Measurements from ENCODE around the gene AMBP. TPM values are rescaled to one million over a fixed set of nuclear protein-coding genes. Genes with fewer than 3 reads are reported as not detected.

The AMBP gene
- total RNA-seq, 1 experiment from 2014 or later = not detected

- H3K27ac ChIP-seq = no peak overlapping the region
- H3K4me2 ChIP-seq = no peak overlapping the region
- no peaks in the 10 kb centered on the region for H3F3A ChIP-seq (ENCODE audit: insufficient read depth, low read depth)
- intact Hi-C loops (cut with micrococcal nuclease; ENCODE audit: unreplicated experiment) = no loop called here
- H3K4me3 ChIP-seq = no peak overlapping the region
- H3K9me2 ChIP-seq (ENCODE audit: insufficient read depth) = no peaks in the 10 kb centered on the region
- H3K4me1 ChIP-seq (replicated peaks; ENCODE audit: insufficient read depth) = no peaks in the 10 kb centered on the region
- CTCF ChIA-PET = no interaction called here
- no peaks in the 10 kb centered on the region for H3K79me2 ChIP-seq (ENCODE audit: low read depth)
- no peak overlapping the region for H2AFZ ChIP-seq
- H3K36me3 ChIP-seq (ENCODE audit: low read depth) = no peaks in the 10 kb centered on the region
- POLR2A ChIA-PET (ENCODE audit: unreplicated experiment) = no interaction called here
- no TSS peak for BruUV-seq (replicated peaks)
- no peak for TF ChIP-seq EZH2 (IDR thresholded peaks at IDR 0.05; ENCODE audit: low read depth)
- TF ChIP-seq CTCF (conservative IDR thresholded peaks at IDR 0.05) = no peak
- peaks cover 95% of the 10 kb centered on the region for H3K27me3 ChIP-seq (ENCODE audit: insufficient read depth, low read depth)
- no peaks in the 10 kb centered on the region for H3K9me3 ChIP-seq (ENCODE audit: insufficient read depth, low read depth)
- H4K20me1 ChIP-seq (ENCODE audit: insufficient read depth) = no peaks in the 10 kb centered on the region
- DNase-seq = no peak
Measured at GRCh38 chr9:114031948-114032840, 45.9 kb downstream of the AMBP start.

GRCh38 chr9:114031037-114031630, 47.0 kb downstream of the AMBP start:
- H3K27ac ChIP-seq = no peak overlapping the region
- no peak for TF ChIP-seq EZH2 (IDR thresholded peaks at IDR 0.05; ENCODE audit: low read depth)
- TF ChIP-seq CTCF (conservative IDR thresholded peaks at IDR 0.05) = no peak
- peaks cover 93% of the 10 kb centered on the region for H3K27me3 ChIP-seq (ENCODE audit: insufficient read depth, low read depth)
- no peaks in the 10 kb centered on the region for H3K4me1 ChIP-seq (replicated peaks; ENCODE audit: insufficient read depth)
- DNase-seq = no peak
- no peaks in the 10 kb centered on the region for H3F3A ChIP-seq (ENCODE audit: insufficient read depth, low read depth)
- H3K9me2 ChIP-seq (ENCODE audit: insufficient read depth) = no peaks in the 10 kb centered on the region
- H3K4me3 ChIP-seq = no peak overlapping the region
- intact Hi-C loops (cut with micrococcal nuclease; ENCODE audit: unreplicated experiment) = no loop called here
- POLR2A ChIA-PET (ENCODE audit: unreplicated experiment) = no interaction called here
- H4K20me1 ChIP-seq (ENCODE audit: insufficient read depth) = no peaks in the 10 kb centered on the region
- H3K36me3 ChIP-seq (ENCODE audit: low read depth) = no peaks in the 10 kb centered on the region
- no peaks in the 10 kb centered on the region for H3K79me2 ChIP-seq (ENCODE audit: low read depth)
- H3K4me2 ChIP-seq = no peak overlapping the region
- BruUV-seq (replicated peaks) = no TSS peak
- H2AFZ ChIP-seq = no peak overlapping the region
- CTCF ChIA-PET = no interaction called here
- no peaks in the 10 kb centered on the region for H3K9me3 ChIP-seq (ENCODE audit: insufficient read depth, low read depth)

- DNase-seq = no peak
- Histone ChIP-seq H3K9me3 (ENCODE audit: insufficient read depth, low read depth) (no peaks in the 10 kb centered on the region), H3K9me2 (ENCODE audit: insufficient read depth) (no peaks in the 10 kb centered on the region), H2AFZ (no peak overlapping the region), H3K36me3 (ENCODE audit: low read depth) (no peaks in the 10 kb centered on the region), H3K4me2 (no peak overlapping the region), H3F3A (ENCODE audit: insufficient read depth, low read depth) (no peaks in the 10 kb centered on the region), H3K4me3 (no peak overlapping the region), H3K4me1 (replicated peaks; ENCODE audit: insufficient read depth) (no peaks in the 10 kb centered on the region), H3K79me2 (ENCODE audit: low read depth) (no peaks in the 10 kb centered on the region), H3K27ac (no peak overlapping the region), H3K27me3 (ENCODE audit: insufficient read depth, low read depth) (peaks cover 90% of the 10 kb centered on the region), H4K20me1 (ENCODE audit: insufficient read depth) (no peaks in the 10 kb centered on the region)
- CTCF ChIA-PET = no interaction called here
- no peak for TF ChIP-seq CTCF (conservative IDR thresholded peaks at IDR 0.05)
- TF ChIP-seq EZH2 (IDR thresholded peaks at IDR 0.05; ENCODE audit: low read depth) = no peak
- intact Hi-C loops (cut with micrococcal nuclease; ENCODE audit: unreplicated experiment) = no loop called here
- no TSS peak for BruUV-seq (replicated peaks)
- POLR2A ChIA-PET (ENCODE audit: unreplicated experiment) = no interaction called here
Measured at GRCh38 chr9:114030364-114030763, 47.7 kb downstream of the AMBP start.

Data from PC-9 (cell line).